OCI-LY7 (cell line): ENCODE measurements around the gene SMARCAL1. TPM values are rescaled to one million over a fixed set of nuclear protein-coding genes. Genes with fewer than 3 reads are reported as not detected.

Experiments
- BruUV-seq: library from RNA; stranded (reverse); fragments of 400-500 nt; replicated peaks from 2 replicates; lab custom pipeline; 2021; lab: Mats Ljungman, UMichigan
- CTCF ChIA-PET: fragments of 300-600 bp; sonication (Branson Sonifier 250); formaldehyde crosslinking; loops from one replicate; lab custom pipeline; 2022; ENCODE audit warnings: antibody characterized with exemption; ENCODE audit not compliant: unreplicated experiment; lab: Charles Lee
- POLR2A ChIA-PET: fragments of 300-600 bp; sonication (Branson Sonifier 250); formaldehyde crosslinking; loops from one replicate; lab custom pipeline; 2022; ENCODE audit warnings: antibody characterized with exemption; lab: Charles Lee
- DNase-seq: peaks from one replicate; pipeline ENCODE4 v3.0.0-alpha.2; 2015; ENCODE audit warnings: low spot score
- H2AFZ ChIP-seq: fragments of 200-600 bp; sonication (generic), shearing (Covaris generic); 2 replicates; pipeline ENCODE4 v1.6.1; 2014; ENCODE audit warnings: mild to moderate bottlenecking, antibody characterized with exemption, low read length, moderate library complexity
- H3K27ac ChIP-seq: fragments of 200-600 bp; sonication (generic); 2 replicates; pipeline ENCODE4 v1.5.1; 2014; ENCODE audit warnings: mixed run types, low read depth, mild to moderate bottlenecking, moderate library complexity, low read length, inconsistent platforms; ENCODE audit not compliant: poor library complexity, severe bottlenecking
- H3K36me3 ChIP-seq: fragments of 200-600 bp; sonication (generic); 2 replicates; pipeline ENCODE4 v1.6.1; 2014; ENCODE audit warnings: mild to moderate bottlenecking, antibody characterized with exemption, low read length, moderate library complexity, mixed read lengths; ENCODE audit not compliant: insufficient read depth
- H3K4me1 ChIP-seq: fragments of 200-600 bp; sonication (generic); 2 replicates; pipeline ENCODE4 v1.5.1; 2014; ENCODE audit warnings: mild to moderate bottlenecking, low read length; ENCODE audit not compliant: insufficient read depth, poor library complexity, severe bottlenecking
- H3K4me2 ChIP-seq: fragments of 200-600 bp; sonication (generic); 2 replicates; pipeline ENCODE4 v1.6.1; 2014; ENCODE audit warnings: mild to moderate bottlenecking, low read length
- H3K4me3 ChIP-seq: fragments of 200-600 bp; sonication (generic); 2 replicates; pipeline ENCODE4 v1.5.1; 2014; ENCODE audit warnings: mild to moderate bottlenecking, low read depth, low read length; ENCODE audit not compliant: poor library complexity, severe bottlenecking
- H3K79me2 ChIP-seq: fragments of 200-600 bp; sonication (generic); 2 replicates; pipeline ENCODE4 v1.6.1; 2016; ENCODE audit warnings: low read depth, mild to moderate bottlenecking, low read length, moderate library complexity, mixed read lengths; ENCODE audit not compliant: insufficient read depth
- H3K9me2 ChIP-seq: fragments of 200-600 bp; sonication (generic); 2 replicates; pipeline ENCODE4 v1.6.1; 2016; ENCODE audit warnings: mild to moderate bottlenecking, low read length, mixed read lengths; ENCODE audit not compliant: insufficient read depth
- H3K9me3 ChIP-seq: fragments of 200-600 bp; sonication (generic); 2 replicates; pipeline ENCODE4 v1.6.1; 2014; ENCODE audit warnings: mild to moderate bottlenecking, mixed run types, low read length, mixed read lengths
- H4K20me1 ChIP-seq: fragments of 200-600 bp; sonication (generic); 2 replicates; pipeline ENCODE4 v1.6.1; 2014; ENCODE audit warnings: mild to moderate bottlenecking, antibody characterized with exemption, low read length, moderate library complexity, mixed read lengths; ENCODE audit not compliant: insufficient read depth
- EZH2phosphoT487 ChIP-seq: fragments of 200-600 bp; sonication (generic); IDR thresholded peaks from 2 replicates; pipeline ENCODE4 v1.6.1; 2018; ENCODE audit warnings: low read depth, borderline replicate concordance, mild to moderate bottlenecking, mixed run types, antibody characterized with exemption, low read length, moderate library complexity, mixed read lengths
- intact Hi-C: fragments of 100-400 bp; cut with micrococcal nuclease; formaldehyde crosslinking; loops from one replicate; pipeline ENCODE4 v1.10.0; 2022; ENCODE audit not compliant: unreplicated experiment
- total RNA-seq, 2 experiments: library from RNA; depleted of rRNA in 1 of 2; stranded (reverse); fragments of >200 nt in 1 of 2; shearing (Covaris generic) in 1 of 2; gene quantifications; 2 replicates each; pipeline ENCODE4 v1.2.3, GENCODE V29; 2014 to 2022
- TF ChIP-seq, protein P1 (sequence below): fragments of 200-600 bp; sonication (generic); conservative IDR thresholded peaks from 2 replicates; pipeline ENCODE4 v1.5.1; 2014; ENCODE audit warnings: mild to moderate bottlenecking, antibody characterized with exemption, low read length, moderate library complexity, mixed read lengths

Gene SMARCAL1
- total RNA-seq, 2 experiments from 2014 or later: 12.2 to 26.1 TPM

DNA sequence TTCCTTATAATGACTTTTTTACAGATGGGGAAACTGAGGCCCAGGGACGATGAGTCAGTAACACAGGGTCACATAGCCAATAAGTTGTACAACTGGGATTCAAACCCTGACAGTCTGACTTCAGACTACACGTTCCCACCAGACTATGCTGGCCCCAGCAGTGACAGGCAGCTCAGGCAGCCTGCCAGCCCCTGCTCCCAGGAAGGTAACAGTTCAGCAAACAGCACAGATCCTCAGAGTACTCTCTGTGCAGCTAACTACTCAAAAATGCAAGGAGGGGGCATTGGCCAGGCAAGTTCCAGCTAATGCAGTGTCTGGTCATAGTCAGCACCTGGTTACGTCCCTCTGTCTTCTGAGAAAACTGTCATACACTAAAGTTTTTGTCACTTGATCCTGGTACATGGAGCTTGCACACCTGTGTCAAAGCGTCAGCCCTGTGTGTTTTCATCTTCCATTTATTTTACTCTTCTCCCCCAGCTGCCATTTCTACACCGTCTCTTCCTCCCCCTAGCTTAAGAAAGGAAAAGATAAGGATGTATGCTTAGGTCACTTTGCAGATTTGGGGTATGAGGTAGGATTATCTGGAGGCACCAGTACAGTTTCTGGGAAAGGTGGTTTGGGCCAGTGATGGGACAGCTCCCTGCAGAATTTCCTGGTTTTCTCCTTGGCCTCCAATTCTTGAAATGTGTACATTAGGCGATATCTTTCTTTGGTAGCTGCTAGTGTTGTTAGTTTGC lies 4.5 kb downstream of the SMARCAL1 start:
- H4K20me1 ChIP-seq: no peaks in the 10 kb centered on the region
- intact Hi-C loops: no loop called here
- peaks cover 9% of the 10 kb centered on the region for H3K4me1 ChIP-seq
- no peak overlapping the region for H2AFZ ChIP-seq
- BruUV-seq: no TSS peak
- no peak for TF ChIP-seq EZH2phosphoT487
- TF ChIP-seq, protein P1, sequence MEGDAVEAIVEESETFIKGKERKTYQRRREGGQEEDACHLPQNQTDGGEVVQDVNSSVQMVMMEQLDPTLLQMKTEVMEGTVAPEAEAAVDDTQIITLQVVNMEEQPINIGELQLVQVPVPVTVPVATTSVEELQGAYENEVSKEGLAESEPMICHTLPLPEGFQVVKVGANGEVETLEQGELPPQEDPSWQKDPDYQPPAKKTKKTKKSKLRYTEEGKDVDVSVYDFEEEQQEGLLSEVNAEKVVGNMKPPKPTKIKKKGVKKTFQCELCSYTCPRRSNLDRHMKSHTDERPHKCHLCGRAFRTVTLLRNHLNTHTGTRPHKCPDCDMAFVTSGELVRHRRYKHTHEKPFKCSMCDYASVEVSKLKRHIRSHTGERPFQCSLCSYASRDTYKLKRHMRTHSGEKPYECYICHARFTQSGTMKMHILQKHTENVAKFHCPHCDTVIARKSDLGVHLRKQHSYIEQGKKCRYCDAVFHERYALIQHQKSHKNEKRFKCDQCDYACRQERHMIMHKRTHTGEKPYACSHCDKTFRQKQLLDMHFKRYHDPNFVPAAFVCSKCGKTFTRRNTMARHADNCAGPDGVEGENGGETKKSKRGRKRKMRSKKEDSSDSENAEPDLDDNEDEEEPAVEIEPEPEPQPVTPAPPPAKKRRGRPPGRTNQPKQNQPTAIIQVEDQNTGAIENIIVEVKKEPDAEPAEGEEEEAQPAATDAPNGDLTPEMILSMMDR: no peak
- H3K4me2 ChIP-seq: peak overlapping the region; percentile 22; the same call in 1 of the 2 replicates
- H3K4me3 ChIP-seq: no peak overlapping the region
- ChIA-PET POLR2A (no interaction called here), CTCF (no interaction called here)
- no peaks in the 10 kb centered on the region for H3K9me3 ChIP-seq
- no peaks in the 10 kb centered on the region for H3K9me2 ChIP-seq
- no peaks in the 10 kb centered on the region; the same call in 1 of the 2 replicates for H3K79me2 ChIP-seq
- peaks cover 26% of the 10 kb centered on the region for H3K36me3 ChIP-seq
- no peak overlapping the region for H3K27ac ChIP-seq
- no peak for DNase-seq

DNA sequence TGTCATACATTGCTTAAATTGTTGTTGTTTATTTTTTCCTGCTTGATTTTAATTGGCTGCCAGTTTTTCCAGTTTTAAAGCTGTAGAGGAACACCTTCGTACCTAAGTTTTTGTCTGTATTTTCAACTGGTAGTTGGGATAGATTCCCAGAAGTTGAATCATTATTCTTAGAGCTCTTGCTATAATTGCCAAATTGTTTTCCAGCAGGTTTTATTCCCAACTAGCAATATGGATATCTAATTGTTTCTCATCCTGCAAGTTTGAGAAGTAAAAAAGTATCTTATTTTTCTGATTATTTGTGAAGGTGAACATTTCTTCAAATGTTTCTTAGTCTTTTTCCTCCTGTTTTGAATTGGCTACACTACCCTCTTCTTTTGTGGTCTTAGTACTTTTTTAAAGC lies 6.7 kb downstream of the SMARCAL1 start:
- no peak overlapping the region for H2AFZ ChIP-seq
- H3K4me2 ChIP-seq: no peak overlapping the region
- ChIA-PET POLR2A (interaction anchor here (0.8 kb wide), 1 partner anchor 11 kb away, joined by 3 read pairs; no protein-coding TSS in a partner anchor), CTCF (no interaction called here)
- BruUV-seq: no TSS peak
- H3K9me3 ChIP-seq: no peaks in the 10 kb centered on the region
- no peak for TF ChIP-seq EZH2phosphoT487
- TF ChIP-seq, protein P1: no peak
- peaks cover 7% of the 10 kb centered on the region for H3K4me1 ChIP-seq
- H4K20me1 ChIP-seq: no peaks in the 10 kb centered on the region
- no peak overlapping the region for H3K4me3 ChIP-seq
- no peak overlapping the region for H3K27ac ChIP-seq
- H3K79me2 ChIP-seq: no peaks in the 10 kb centered on the region
- H3K36me3 ChIP-seq: peaks cover 48% of the 10 kb centered on the region
- no peak for DNase-seq
- H3K9me2 ChIP-seq: no peaks in the 10 kb centered on the region
- intact Hi-C loops: no loop called here
